HepG2 (cell line): ENCODE data around the gene SP9. TPM values are rescaled to one million over a fixed set of nuclear protein-coding genes. Genes with fewer than 3 reads are reported as not detected.

Source experiments
- ARID3A ChIP-seq: IDR thresholded peaks from 2 replicates; pipeline ENCODE4 v1.6.1; 2012; ENCODE audit warnings: low read depth, low read length, improper control_type of control experiment
- ATF2 ChIP-seq: sonication (generic); formaldehyde crosslinking; IDR thresholded peaks from 2 replicates; pipeline ENCODE4 v1.4.0; 2020; ENCODE audit warnings: missing genetic modification reagents
- KMT2A ChIP-seq: sonication (generic); formaldehyde crosslinking; IDR thresholded peaks from 2 replicates; pipeline ENCODE4 v1.4.0; 2020; ENCODE audit warnings: missing genetic modification reagents
- MAZ ChIP-seq, 2 experiments: sonication (generic) in 1 of 2; formaldehyde crosslinking in 1 of 2; IDR thresholded peaks; 2 replicates each; pipeline versions ENCODE4 v1.5.0 to v1.6.1; 2012 to 2020; ENCODE audit warnings: low read depth in 2 of 2, mild to moderate bottlenecking in 2 of 2, borderline replicate concordance in 1 of 2, improper control_type of control experiment in 1 of 2, low read length in 1 of 2, missing genetic modification reagents in 1 of 2, moderate library complexity in 1 of 2
- NR2F1 ChIP-seq, 2 experiments: fragments of 450-650 bp in 1 of 2; formaldehyde crosslinking in 1 of 2; IDR thresholded peaks; 2 replicates each; pipeline versions ENCODE4 v1.5.0 to v1.6.1; 2016 to 2020; ENCODE audit warnings: mild to moderate bottlenecking in 1 of 2, missing compliant biosample characterization in 1 of 2, missing genetic modification reagents in 1 of 2, moderate library complexity in 1 of 2
- SNRNP70 ChIP-seq: fragments of 200-400 bp; formaldehyde crosslinking; IDR thresholded peaks from 2 replicates; pipeline ENCODE4 v1.6.1; 2017; ENCODE audit warnings: mild to moderate bottlenecking, low read depth, low read length, moderate library complexity
- SOX13 ChIP-seq, 3 experiments: fragments of 450-650 bp in 1 of 3; sonication (generic) in 1 of 3; formaldehyde crosslinking in 1 of 3; IDR thresholded peaks in 2 of 3; conservative IDR thresholded peaks in 1 of 3; 2 replicates each; pipeline versions ENCODE4 v1.5.0 to v1.6.1; 2016 to 2020; ENCODE audit warnings: antibody characterized with exemption in 1 of 3, mild to moderate bottlenecking in 1 of 3, missing compliant biosample characterization in 1 of 3, missing genetic modification reagents in 1 of 3, moderate library complexity in 1 of 3
- STAT6 ChIP-seq: sonication (generic); formaldehyde crosslinking; IDR thresholded peaks from 2 replicates; pipeline ENCODE4 v1.4.0; 2020; ENCODE audit warnings: missing genetic modification reagents, mild to moderate bottlenecking, borderline replicate concordance
- TOE1 ChIP-seq: sonication (generic); formaldehyde crosslinking; IDR thresholded peaks from 2 replicates; pipeline ENCODE4 v1.4.0; 2020; ENCODE audit warnings: mild to moderate bottlenecking, missing genetic modification reagents
- ZBTB40 ChIP-seq, 2 experiments: fragments of 450-650 bp in 1 of 2; sonication (generic) in 1 of 2; formaldehyde crosslinking in 1 of 2; IDR thresholded peaks; 2 replicates each; pipeline versions ENCODE4 v1.6.1 to v1.8.0; 2016 to 2022; ENCODE audit warnings: antibody characterized with exemption in 1 of 2, mild to moderate bottlenecking in 1 of 2, missing genetic modification reagents in 1 of 2
- ZNF44 ChIP-seq: sonication (generic); formaldehyde crosslinking; IDR thresholded peaks from 2 replicates; pipeline ENCODE4 v1.5.1; 2020; ENCODE audit warnings: mild to moderate bottlenecking, missing genetic modification reagents
- polyA plus RNA-seq, 8 experiments: library from polyadenylated mRNA; depleted of rRNA in 3 of 8; stranded (reverse) in 7 of 8; unstranded in 1 of 8; fragments of >200 nt; fragmentation: Illumina TruSeq in 4 of 8; extraction: Trizol in 4 of 8; gene quantifications; 2 replicates each; pipeline versions ENCODE4 v1.2.1 to v1.2.3, GENCODE V29; 2011 to 2016; ENCODE audit warnings: low read depth in 4 of 8, missing spikeins in 1 of 8, mixed read lengths in 1 of 8; ENCODE audit not compliant: insufficient read depth in 1 of 8
- total RNA-seq, 5 experiments: library from RNA; depleted of rRNA; stranded (reverse); fragments of >200 nt; fragmentation: Illumina TruSeq; extraction: Trizol; gene quantifications; 2 replicates each; pipeline ENCODE4 v1.2.3, GENCODE V29; 2016; ENCODE audit warnings: low read depth in 1 of 5

Gene SP9
- total and polyA plus RNA-seq, 2 of the 13 experiments (the other 11 are each of a cell fraction or from before 2014, with no cell fraction given): not detected

GRCh38 chr2:174344716-174345461, 10.1 kb downstream of the SP9 start (continued):
- TF ChIP-seq ZBTB40 (IDR thresholded peaks at IDR 0.05) (no peak), ZBTB40 (CRISPR knock-in tag; IDR thresholded peaks at IDR 0.05) (no peak), KMT2A (CRISPR knock-in tag) (no peak), SNRNP70 (no peak), ATF2 (CRISPR knock-in tag) (no peak), MAZ (IDR thresholded peaks at IDR 0.05; ENCODE audit: borderline replicate concordance, low read depth, low read length) (no peak), MAZ (CRISPR knock-in tag; IDR thresholded peaks at IDR 0.05; ENCODE audit: low read depth) (no peak), TOE1 (no peak), ARID3A (peak; percentile 95), STAT6 (CRISPR knock-in tag) (no peak), ZNF44 (no peak), SOX13 (IDR thresholded peaks at IDR 0.05) (no peak), SOX13 (CRISPR knock-in tag; conservative IDR thresholded peaks at IDR 0.05 in 1 of 2, IDR thresholded peaks at IDR 0.05 in 1 of 2) (no peak), NR2F1 (CRISPR knock-in tag; IDR thresholded peaks at IDR 0.05) (no peak)
